HL-60 (cell line): ENCODE measurements around the gene MTHFD1L.

Experiments used
- GABPA ChIP-seq: IDR thresholded peaks from 2 replicates; pipeline ENCODE4 v1.6.1; 2012; ENCODE audit warnings: low read depth
- POLR2AphosphoS5 ChIP-seq: IDR thresholded peaks from 2 replicates; pipeline ENCODE4 v1.6.1; 2012; ENCODE audit warnings: low read depth
- TF ChIP-seq, protein P1 (sequence below): IDR thresholded peaks from one replicate; pipeline ENCODE4 v1.5.1; 2011; ENCODE audit warnings: low read length, control low read depth, inconsistent platforms; ENCODE audit not compliant: insufficient read depth
- TF ChIP-seq, protein P2 (sequence below): IDR thresholded peaks from 2 replicates; pipeline ENCODE4 v1.6.1; 2012; ENCODE audit warnings: low read depth; ENCODE audit not compliant: insufficient replicate concordance

DNA sequence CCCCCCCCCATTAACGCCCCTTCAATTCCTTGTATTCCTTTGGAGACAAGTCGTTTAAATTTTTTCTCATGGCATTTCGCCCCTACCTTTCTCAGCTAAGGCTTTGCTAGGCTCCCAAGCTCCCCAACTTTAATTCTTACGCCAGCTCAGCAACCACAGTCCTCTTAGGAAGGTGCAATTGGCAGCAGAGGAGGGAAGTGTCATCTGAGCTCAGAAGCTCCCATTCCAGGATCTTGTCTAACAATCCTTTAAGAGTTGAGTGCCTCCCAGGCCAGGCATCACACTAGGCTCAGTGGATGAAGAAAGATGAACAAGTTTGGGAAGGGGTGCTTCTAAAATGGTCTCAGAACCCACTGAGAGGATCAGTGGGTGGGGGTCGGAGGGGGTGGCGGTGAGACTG is 243.0 kb downstream of the MTHFD1L start:
- TF ChIP-seq, protein P1, sequence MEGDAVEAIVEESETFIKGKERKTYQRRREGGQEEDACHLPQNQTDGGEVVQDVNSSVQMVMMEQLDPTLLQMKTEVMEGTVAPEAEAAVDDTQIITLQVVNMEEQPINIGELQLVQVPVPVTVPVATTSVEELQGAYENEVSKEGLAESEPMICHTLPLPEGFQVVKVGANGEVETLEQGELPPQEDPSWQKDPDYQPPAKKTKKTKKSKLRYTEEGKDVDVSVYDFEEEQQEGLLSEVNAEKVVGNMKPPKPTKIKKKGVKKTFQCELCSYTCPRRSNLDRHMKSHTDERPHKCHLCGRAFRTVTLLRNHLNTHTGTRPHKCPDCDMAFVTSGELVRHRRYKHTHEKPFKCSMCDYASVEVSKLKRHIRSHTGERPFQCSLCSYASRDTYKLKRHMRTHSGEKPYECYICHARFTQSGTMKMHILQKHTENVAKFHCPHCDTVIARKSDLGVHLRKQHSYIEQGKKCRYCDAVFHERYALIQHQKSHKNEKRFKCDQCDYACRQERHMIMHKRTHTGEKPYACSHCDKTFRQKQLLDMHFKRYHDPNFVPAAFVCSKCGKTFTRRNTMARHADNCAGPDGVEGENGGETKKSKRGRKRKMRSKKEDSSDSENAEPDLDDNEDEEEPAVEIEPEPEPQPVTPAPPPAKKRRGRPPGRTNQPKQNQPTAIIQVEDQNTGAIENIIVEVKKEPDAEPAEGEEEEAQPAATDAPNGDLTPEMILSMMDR = no peak
- TF ChIP-seq, protein P2, sequence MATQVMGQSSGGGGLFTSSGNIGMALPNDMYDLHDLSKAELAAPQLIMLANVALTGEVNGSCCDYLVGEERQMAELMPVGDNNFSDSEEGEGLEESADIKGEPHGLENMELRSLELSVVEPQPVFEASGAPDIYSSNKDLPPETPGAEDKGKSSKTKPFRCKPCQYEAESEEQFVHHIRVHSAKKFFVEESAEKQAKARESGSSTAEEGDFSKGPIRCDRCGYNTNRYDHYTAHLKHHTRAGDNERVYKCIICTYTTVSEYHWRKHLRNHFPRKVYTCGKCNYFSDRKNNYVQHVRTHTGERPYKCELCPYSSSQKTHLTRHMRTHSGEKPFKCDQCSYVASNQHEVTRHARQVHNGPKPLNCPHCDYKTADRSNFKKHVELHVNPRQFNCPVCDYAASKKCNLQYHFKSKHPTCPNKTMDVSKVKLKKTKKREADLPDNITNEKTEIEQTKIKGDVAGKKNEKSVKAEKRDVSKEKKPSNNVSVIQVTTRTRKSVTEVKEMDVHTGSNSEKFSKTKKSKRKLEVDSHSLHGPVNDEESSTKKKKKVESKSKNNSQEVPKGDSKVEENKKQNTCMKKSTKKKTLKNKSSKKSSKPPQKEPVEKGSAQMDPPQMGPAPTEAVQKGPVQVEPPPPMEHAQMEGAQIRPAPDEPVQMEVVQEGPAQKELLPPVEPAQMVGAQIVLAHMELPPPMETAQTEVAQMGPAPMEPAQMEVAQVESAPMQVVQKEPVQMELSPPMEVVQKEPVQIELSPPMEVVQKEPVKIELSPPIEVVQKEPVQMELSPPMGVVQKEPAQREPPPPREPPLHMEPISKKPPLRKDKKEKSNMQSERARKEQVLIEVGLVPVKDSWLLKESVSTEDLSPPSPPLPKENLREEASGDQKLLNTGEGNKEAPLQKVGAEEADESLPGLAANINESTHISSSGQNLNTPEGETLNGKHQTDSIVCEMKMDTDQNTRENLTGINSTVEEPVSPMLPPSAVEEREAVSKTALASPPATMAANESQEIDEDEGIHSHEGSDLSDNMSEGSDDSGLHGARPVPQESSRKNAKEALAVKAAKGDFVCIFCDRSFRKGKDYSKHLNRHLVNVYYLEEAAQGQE = no peak
- no peak for TF ChIP-seq POLR2AphosphoS5
- TF ChIP-seq GABPA = no peak
